DOHH2 (cell line): ENCODE results near the gene TRAF1.

Source experiments
- H3F3A ChIP-seq: fragments of 200-600 bp; sonication (generic), shearing (Covaris generic); 2 replicates; pipeline ENCODE4 v1.6.0; 2016; ENCODE audit warnings: antibody characterized with exemption, mild to moderate bottlenecking; ENCODE audit not compliant: control insufficient read depth, insufficient read depth
- H3K27ac ChIP-seq: fragments of 200-600 bp; sonication (generic); 2 replicates; pipeline ENCODE4 v1.5.1; 2014; ENCODE audit warnings: low read depth, mild to moderate bottlenecking, low read length, moderate library complexity
- H3K27me3 ChIP-seq: fragments of 200-600 bp; sonication (generic); 2 replicates; pipeline ENCODE4 v1.6.1; 2014; ENCODE audit warnings: mild to moderate bottlenecking, low read length, mixed read lengths; ENCODE audit not compliant: control insufficient read depth
- H3K36me3 ChIP-seq: fragments of 200-600 bp; sonication (generic); 2 replicates; pipeline ENCODE4 v1.6.1; 2014; ENCODE audit warnings: mild to moderate bottlenecking, low read length, moderate library complexity, mixed read lengths; ENCODE audit not compliant: control insufficient read depth
- H3K4me1 ChIP-seq: fragments of 200-600 bp; sonication (generic); 2 replicates; pipeline ENCODE4 v1.6.1; 2014; ENCODE audit warnings: mild to moderate bottlenecking, low read length, mixed read lengths; ENCODE audit not compliant: control insufficient read depth
- H3K4me2 ChIP-seq: fragments of 200-600 bp; sonication (generic); 2 replicates; pipeline ENCODE4 v1.6.0; 2014; ENCODE audit warnings: mild to moderate bottlenecking, low read length, moderate library complexity
- H3K4me3 ChIP-seq: fragments of 200-600 bp; sonication (generic); 2 replicates; pipeline ENCODE4 v1.5.1; 2014; ENCODE audit warnings: mild to moderate bottlenecking, low read length, mixed read lengths
- H3K79me2 ChIP-seq: fragments of 200-600 bp; sonication (generic); 2 replicates; pipeline ENCODE4 v1.6.1; 2014; ENCODE audit warnings: mild to moderate bottlenecking, low read length, mixed read lengths; ENCODE audit not compliant: control insufficient read depth
- H3K9me2 ChIP-seq: fragments of 200-600 bp; sonication (generic); replicated peaks from 2 replicates; pipeline ENCODE4 v1.6.1; 2014; ENCODE audit warnings: mild to moderate bottlenecking, low read length, mixed read lengths; ENCODE audit not compliant: control insufficient read depth
- H3K9me3 ChIP-seq: fragments of 200-600 bp; sonication (generic); 2 replicates; pipeline ENCODE4 v1.6.1; 2014; ENCODE audit warnings: antibody characterized with exemption, low read length, mixed read lengths; ENCODE audit not compliant: control insufficient read depth, insufficient read depth
- H4K20me1 ChIP-seq: fragments of 200-600 bp; sonication (generic); 2 replicates; pipeline ENCODE4 v1.6.0; 2014; ENCODE audit warnings: low read depth, mild to moderate bottlenecking, antibody characterized with exemption, low read length, moderate library complexity; ENCODE audit not compliant: control insufficient read depth, insufficient read depth
- CTCF ChIP-seq: fragments of 200-600 bp; sonication (generic); IDR thresholded peaks from one replicate; pipeline ENCODE4 v1.5.1; 2014; ENCODE audit warnings: antibody characterized with exemption, mild to moderate bottlenecking, low read depth, low read length; ENCODE audit not compliant: poor library complexity, severe bottlenecking
- EZH2phosphoT487 ChIP-seq: fragments of 200-600 bp; sonication (generic); IDR thresholded peaks from 2 replicates; pipeline ENCODE4 v1.6.1; 2017; ENCODE audit warnings: borderline replicate concordance, mild to moderate bottlenecking, antibody characterized with exemption, low read length, moderate library complexity, mixed read lengths

Gene TRAF1

GRCh38 chr9:120913647-120914264 lies 12.8 kb downstream of the TRAF1 start:
- Histone ChIP-seq H3K4me2 (no peak overlapping the region), H3F3A (no peaks in the 10 kb centered on the region), H3K27ac (no peak overlapping the region), H3K4me1 (peaks cover 13% of the 10 kb centered on the region), H3K36me3 (peaks cover 23% of the 10 kb centered on the region), H4K20me1 (no peaks in the 10 kb centered on the region), H3K27me3 (no peaks in the 10 kb centered on the region), H3K9me2 (no peaks in the 10 kb centered on the region), H3K79me2 (no peaks in the 10 kb centered on the region), H3K4me3 (no peak overlapping the region), H3K9me3 (no peaks in the 10 kb centered on the region)
- TF ChIP-seq EZH2phosphoT487 = no peak
- TF ChIP-seq CTCF = no peak

GRCh38 chr9:120912958-120913646 lies 13.5 kb downstream of the TRAF1 start:
- Histone ChIP-seq H3K4me1 (peaks cover 13% of the 10 kb centered on the region), H3K27ac (no peak overlapping the region), H3K9me2 (no peaks in the 10 kb centered on the region), H3K27me3 (no peaks in the 10 kb centered on the region), H3K4me2 (no peak overlapping the region), H3K9me3 (no peaks in the 10 kb centered on the region), H4K20me1 (no peaks in the 10 kb centered on the region), H3F3A (no peaks in the 10 kb centered on the region), H3K4me3 (no peak overlapping the region), H3K36me3 (peaks cover 23% of the 10 kb centered on the region), H3K79me2 (no peaks in the 10 kb centered on the region)
- no peak for TF ChIP-seq CTCF
- TF ChIP-seq EZH2phosphoT487 = no peak

- no peak overlapping the region for H3K4me2 ChIP-seq
- H3K36me3 ChIP-seq = peaks cover 16% of the 10 kb centered on the region
Measured at GRCh38 chr9:120911295-120911837, 15.2 kb downstream of the TRAF1 start.

More at GRCh38 chr9:120911295-120911837, 15.2 kb downstream of the TRAF1 start:
- Histone ChIP-seq H4K20me1 (no peaks in the 10 kb centered on the region), H3K27ac (no peak overlapping the region), H3K79me2 (no peaks in the 10 kb centered on the region), H3K4me3 (no peak overlapping the region), H3K27me3 (no peaks in the 10 kb centered on the region), H3K9me2 (no peaks in the 10 kb centered on the region), H3F3A (no peaks in the 10 kb centered on the region), H3K4me1 (peaks cover 11% of the 10 kb centered on the region), H3K9me3 (no peaks in the 10 kb centered on the region)
- TF ChIP-seq EZH2phosphoT487 (no peak), CTCF (no peak)
